ENCODE data around the gene FIGNL2. TPM values are rescaled to one million over a fixed set of nuclear protein-coding genes. Genes with fewer than 3 reads are reported as not detected.
A peak's percentile ranks its signal among the peaks of the same experiment; 100 is the strongest.

Gene FIGNL2
- total and polyA plus RNA-seq, 8 donors, result 0.58 to 2.3 (median 1.6) TPM

DNA sequence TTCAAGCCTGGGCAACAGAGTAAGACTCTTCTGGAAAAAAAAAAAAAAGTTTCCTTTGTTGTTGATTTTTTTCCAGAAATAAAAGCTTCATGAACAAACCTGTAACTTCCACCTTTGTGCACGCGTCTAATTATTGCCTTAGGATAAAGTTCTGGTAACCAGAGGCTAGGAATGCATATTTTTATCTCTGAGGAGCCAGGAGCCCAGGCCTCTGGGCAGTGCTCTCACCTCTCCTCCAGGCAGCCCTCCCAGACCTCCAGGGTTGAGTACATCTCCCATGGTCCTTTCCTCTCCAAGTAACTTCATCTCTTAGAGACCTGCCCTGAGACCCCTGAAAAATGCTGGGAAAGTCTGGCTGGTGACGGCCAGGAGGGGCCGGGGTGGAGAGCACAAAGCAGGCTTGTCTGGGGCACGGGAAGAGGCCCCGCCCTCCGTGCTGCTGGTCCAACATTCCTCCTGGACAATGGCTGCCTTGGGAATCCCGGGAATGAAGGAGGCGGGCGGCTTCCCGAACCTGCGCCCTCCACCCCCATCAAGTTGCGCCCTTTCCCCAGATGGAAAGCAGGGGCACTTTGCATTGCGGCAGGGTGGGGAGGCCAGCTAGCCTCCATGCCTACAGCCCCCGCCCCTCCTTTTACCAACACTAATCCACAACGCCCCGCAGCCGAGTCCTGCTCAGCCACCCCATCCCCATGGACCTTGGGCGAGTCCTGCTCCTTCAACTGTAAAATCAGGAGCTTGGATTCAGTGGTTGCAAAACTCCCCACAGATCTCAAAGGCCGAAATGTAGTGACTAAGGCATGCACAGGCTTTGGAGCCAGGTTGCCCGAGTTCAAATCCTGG lies 7.3 kb upstream of the FIGNL2 start:
- H3K9me3 ChIP-seq, result no peaks in the 10 kb centered on the region
- intact Hi-C loops (cut with DNase I), result no loop called here
- H3K4me3 ChIP-seq, result no peak overlapping the region
- H3K36me3 ChIP-seq, result no peaks in the 10 kb centered on the region
- H3K27me3 ChIP-seq, result peaks cover 0 to 24% of the 10 kb centered on the region in 2 donors
- peak; percentile 69 for ATAC-seq
- H3K4me1 ChIP-seq, result peaks cover 7 to 19% of the 10 kb centered on the region in 2 donors
- DNase-seq, result peak in 1 of 4 donors; percentile 19
- H3K27ac ChIP-seq, result no peak overlapping the region
- no peak for TF ChIP-seq CTCF (IDR thresholded peaks at IDR 0.05)

GRCh38 chr12:51852404-51853137 lies 4.1 kb upstream of the FIGNL2 start:
- Histone ChIP-seq H3K4me3 (no peak overlapping the region), H3K27ac (no peak overlapping the region), H3K4me1 (peaks cover 7 to 36% of the 10 kb centered on the region in 2 donors), H3K27me3 (peaks cover 10 to 50% of the 10 kb centered on the region in 2 donors), H3K36me3 (no peaks in the 10 kb centered on the region), H3K9me3 (no peaks in the 10 kb centered on the region)
- intact Hi-C loops (cut with DNase I), result no loop called here
- no peak for TF ChIP-seq CTCF (IDR thresholded peaks at IDR 0.05)
- DNase-seq (no peak), ATAC-seq (no peak)

DNA sequence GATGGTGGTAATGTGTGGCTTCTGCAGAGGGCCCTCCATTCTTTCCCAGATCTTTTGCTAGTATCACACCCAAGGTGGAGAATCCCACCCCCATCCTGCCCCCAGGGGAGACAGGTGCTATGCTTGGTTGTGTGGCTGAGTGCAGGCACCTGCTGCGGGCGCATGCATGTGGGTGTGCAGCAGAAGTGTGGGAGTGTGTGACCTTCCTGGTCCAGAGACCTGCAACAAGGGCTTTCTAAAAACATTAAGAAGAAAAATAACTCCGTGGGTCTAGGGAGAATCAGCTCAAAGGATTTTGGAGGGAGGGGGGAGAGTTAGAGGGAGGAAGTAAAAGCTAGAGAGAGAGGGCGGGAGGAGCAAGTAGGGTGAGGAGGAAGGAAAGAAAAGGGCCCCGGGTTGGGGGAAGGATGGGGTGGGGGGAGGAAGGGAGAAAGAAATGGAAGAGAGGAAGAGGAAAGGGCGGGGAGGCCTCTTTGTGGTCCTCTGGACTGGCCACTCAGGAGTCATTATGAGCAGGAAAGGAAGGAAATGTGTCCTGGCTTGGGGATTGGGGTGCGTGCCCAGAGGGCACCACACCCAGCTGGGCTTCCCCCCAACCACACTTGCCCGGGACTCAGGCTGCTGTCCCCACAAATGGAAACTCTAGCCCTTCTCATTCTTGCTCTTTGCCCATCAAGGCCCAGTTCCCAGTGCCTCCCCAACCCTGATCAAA lies 3.1 kb upstream of the FIGNL2 start:
- DNase-seq (no peak), ATAC-seq (no peak)
- TF ChIP-seq CTCF (IDR thresholded peaks at IDR 0.05), result no peak
- peaks cover 7 to 46% of the 10 kb centered on the region in 2 donors for H3K4me1 ChIP-seq
- H3K36me3 ChIP-seq, result no peaks in the 10 kb centered on the region
- intact Hi-C loops (cut with DNase I), result no loop called here
- peaks cover 20 to 55% of the 10 kb centered on the region in 2 donors for H3K27me3 ChIP-seq
- no peaks in the 10 kb centered on the region for H3K9me3 ChIP-seq
- peak overlapping the region in 1 of 2 donors; percentile 49 for H3K27ac ChIP-seq
- H3K4me3 ChIP-seq, result no peak overlapping the region

- peak overlapping the region in 1 of 2 donors; percentile 49 for H3K27ac ChIP-seq
- no peak overlapping the region for H3K4me3 ChIP-seq
- ATAC-seq, result no peak
Observed at GRCh38 chr12:51850965-51851299, 2.4 kb upstream of the FIGNL2 start.

More at GRCh38 chr12:51850965-51851299, 2.4 kb upstream of the FIGNL2 start:
- no peak for TF ChIP-seq CTCF (IDR thresholded peaks at IDR 0.05)
- intact Hi-C loops (cut with DNase I), result no loop called here
- Histone ChIP-seq H3K27me3 (peaks cover 26 to 56% of the 10 kb centered on the region in 2 donors), H3K9me3 (no peaks in the 10 kb centered on the region), H3K36me3 (no peaks in the 10 kb centered on the region), H3K4me1 (peaks cover 7 to 45% of the 10 kb centered on the region in 2 donors)
- DNase-seq, result no peak

All from left lung (tissue), 10 donors.